Kidney tubule cell (primary cell): ENCODE measurements around the gene PGBD2.
"Not testable (repeated sequence)": the region's sequence is repeated elsewhere in the genome, so short reads cannot be mapped to it uniquely, and the experiment has no call there.

Source experiments
- DNase-seq: peaks from one replicate; pipeline ENCODE4 v3.0.0-alpha.2; 2018; ENCODE audit warnings: low spot score

The PGBD2 gene, protein sequence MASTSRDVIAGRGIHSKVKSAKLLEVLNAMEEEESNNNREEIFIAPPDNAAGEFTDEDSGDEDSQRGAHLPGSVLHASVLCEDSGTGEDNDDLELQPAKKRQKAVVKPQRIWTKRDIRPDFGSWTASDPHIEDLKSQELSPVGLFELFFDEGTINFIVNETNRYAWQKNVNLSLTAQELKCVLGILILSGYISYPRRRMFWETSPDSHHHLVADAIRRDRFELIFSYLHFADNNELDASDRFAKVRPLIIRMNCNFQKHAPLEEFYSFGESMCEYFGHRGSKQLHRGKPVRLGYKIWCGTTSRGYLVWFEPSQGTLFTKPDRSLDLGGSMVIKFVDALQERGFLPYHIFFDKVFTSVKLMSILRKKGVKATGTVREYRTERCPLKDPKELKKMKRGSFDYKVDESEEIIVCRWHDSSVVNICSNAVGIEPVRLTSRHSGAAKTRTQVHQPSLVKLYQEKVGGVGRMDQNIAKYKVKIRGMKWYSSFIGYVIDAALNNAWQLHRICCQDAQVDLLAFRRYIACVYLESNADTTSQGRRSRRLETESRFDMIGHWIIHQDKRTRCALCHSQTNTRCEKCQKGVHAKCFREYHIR

DNA sequence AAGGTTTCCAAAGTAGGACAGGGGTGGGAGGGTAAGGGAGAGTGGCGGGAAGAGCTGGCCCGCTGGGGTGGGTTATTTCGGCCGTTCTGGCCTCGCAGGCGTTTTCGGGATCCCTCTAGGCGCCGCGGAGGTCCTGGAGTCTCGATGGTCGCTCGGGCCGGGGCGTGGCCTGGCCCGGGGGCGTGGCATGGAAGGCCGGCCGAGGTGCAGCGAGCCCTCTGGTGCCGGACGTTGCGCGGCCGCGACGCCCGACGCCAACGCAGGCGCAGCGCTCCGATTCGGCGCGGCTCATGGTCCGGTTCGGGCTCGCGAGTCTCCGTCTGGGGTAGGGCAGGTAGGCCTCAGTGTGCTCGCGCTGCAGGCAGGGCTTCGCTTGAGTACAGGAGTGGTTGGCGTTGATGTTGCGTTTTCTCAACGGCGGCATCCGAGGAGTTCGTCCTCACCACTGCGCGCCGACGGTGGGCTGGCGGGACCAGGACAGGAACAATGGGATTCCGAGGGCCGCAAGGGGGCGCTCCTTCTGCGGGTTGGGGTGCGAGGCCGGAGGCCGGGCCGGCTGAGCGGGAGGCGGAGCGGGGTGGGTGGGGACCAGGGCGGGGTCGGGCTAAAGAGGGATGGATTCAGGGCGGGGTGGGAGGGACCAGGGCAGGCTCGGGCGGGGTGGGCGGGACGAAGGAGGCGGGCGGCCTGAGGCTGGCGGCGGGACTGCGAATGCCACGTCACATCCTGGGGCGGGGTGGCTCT is at the start of gene PGBD2:
TSS of gene PGBD2 (plus strand) at position 227 of the 744 bp plus-strand sequence. CDS start 7,628 bp downstream, outside the sequence.
- DNase-seq: peak; percentile 91

DNA sequence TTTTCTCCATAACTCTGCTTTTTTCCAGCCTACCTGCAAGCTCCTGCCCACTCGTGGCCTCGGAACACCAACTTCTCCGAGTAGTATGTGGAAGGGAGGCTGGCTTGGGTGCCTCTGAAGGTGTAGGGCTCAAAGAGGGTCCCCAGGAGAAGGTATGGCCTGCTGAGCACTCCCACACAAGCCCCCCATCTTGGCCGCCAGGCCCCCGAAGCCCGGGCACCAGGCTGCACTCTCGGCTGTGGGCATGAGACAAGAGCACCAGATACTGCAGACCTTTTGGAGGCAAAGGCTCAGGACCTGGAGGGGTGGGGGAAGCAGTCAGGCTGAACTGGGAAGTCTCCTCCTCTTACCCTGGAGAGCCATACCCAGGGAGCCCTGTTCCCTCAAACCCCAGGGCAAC is 48.8 kb upstream of the PGBD2 start:
- DNase-seq: no peak

DNA sequence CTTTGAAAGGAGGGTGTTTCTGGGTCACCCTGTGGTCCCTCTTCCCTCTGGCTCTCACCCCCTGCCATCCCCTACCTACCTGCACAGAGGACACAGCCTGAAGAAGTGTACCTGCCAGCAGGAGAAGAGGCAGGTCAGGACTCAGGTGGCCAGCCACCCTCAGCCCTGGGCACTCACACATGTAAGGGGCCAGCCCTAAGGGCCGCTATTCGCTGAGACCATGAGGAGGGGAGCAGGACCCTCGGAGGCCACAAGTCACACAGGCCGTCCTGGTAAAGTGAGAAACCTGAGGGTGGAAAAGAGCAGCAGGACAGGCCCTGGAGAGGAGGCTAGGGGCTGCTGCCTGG is 48.3 kb upstream of the PGBD2 start:
- DNase-seq: no peak

DNA sequence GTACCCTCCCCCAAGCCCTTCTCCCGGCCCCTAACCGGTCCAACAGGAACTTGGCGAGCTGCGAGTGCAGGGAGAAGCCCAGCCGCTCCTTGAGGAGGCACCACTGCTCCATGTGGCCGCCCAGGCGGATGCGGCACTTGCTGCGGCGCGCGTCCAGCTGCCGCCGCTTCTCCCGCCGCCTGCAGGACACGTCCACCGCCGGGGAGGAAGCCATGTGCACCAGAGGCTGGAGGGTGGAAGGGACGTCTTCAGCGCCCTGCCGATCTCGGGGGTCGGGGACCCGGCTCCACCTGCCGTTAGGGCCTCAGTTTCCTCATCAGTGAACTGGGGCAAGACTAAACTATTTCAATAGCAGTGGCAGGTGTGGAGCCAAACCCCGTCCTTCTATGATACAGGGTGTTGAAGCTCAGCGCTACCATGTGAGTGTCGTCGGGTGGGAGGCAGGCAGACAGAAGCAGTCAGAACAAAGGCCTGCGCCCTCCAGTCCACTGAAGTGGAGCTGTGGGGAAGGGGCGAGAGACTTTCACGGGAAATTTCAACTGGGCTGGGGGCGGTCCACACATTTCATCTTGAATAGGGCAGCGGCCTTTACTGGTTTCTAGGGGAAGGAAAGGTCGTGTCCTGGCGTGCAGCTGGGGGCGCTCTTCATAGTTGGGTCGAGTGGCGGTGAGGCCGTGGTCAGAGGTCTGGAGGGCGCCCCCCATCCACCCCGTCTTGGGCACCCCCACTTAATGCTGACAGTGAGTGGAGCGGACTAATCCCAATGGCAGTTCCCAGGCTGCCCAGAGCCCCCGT is 47.7 kb upstream of the PGBD2 start:
- DNase-seq: peak; percentile 78

DNA sequence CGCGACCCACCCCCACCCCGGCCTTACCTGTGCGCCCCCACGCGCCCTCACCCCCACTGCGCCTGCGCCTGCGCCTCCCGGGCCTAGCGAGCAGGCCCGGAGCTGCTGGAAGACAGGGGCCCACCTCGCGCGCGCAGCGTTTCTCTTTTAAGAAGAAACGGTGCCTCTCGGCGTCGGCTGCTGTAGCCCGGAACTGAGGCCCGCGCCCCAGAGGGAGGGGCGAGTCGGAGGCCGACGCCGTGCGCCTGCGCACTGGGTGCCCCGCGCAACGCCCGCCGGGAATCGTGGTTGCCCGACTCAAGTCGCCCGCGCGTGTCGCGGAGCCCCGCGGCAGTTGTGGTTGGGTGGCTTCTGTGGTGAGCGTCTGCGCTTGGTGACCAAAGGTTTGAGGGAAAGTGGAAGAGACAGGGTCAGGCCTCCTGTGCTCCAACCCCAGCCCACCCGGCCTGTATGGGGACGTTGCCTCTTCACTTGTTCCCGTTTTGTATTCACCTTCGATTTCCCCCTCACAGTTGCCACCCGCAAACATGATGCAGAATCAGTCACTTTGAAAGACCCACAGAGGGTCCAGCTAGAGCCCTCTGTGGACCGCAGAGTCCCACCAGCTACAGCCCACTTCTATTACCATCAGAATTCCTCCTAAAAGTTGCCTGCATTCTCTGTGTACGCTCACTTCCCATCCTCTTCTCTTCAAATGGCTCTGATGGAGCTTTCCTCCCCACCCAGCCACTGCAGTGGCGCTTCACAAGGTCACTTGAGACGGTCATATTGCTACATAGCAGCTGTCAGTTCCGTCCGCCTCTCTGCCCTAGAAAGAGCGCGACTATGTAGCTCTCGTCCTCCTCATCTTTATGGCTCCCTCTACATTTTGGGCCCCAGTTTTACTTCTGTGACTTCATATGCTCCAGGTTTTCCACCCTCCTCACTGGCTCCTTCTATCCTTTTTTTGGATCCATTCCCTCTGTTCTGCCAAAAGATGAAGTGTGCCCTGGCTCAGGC is 46.8 kb upstream of the PGBD2 start, which contains the start of gene ZNF692:
TSS of gene ZNF692 (minus strand) at position 195 of the 999 bp plus-strand sequence. CDS start 776 bp downstream, outside the sequence.
- DNase-seq: peak; percentile 98

DNA sequence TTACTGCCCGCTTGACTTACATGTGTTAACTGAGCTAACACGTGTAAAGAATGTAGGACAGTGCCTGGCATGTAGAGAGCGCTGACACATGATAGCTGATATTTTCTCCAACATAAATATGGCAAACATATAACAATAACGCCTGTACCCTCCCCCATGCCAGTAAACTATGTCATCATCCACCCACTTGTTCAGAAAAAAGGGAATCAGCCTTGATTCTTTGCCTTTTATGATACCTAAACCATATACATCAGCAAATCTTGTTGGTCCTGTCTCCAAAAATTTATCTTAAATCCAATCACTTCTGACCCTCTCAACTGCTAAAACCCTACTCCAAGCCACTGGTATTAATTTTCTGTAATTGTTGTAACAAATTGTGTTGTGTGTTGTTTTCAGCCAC is 46.0 kb upstream of the PGBD2 start:
- DNase-seq: no peak

DNA sequence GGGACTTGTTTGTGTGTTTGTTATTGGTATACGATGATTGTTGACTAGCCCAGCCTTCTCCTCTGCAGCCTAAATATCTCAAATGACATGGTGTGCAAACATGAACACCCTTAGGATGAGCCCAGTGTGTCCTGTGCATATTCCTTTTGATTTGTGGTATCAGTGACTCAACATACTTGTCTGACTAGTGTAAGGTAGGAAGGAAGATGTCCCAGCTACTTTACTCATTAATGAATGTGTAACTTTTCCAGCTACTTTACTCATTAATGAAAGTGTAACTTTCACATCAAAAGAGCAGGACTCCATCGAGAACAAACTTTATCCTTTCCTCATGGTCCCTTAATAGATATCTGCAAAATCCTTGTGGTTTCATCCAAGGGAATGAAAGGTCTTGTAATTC is 44.4 kb upstream of the PGBD2 start:
- DNase-seq: peak; percentile 83

DNA sequence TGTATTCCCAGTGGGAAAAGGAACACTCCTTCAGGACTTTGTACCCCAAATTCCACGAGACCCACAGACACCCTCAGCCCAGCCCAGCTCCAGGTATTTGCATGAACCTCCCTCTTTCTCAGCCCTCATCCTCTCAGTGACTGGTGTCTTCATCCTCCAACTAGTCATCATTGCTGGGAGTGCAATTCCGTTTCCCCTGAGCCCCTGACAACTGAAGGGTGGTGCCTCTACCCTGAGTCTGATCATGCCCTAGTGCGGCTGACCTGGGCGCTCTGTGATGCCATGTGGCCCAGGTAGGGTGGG is 43.4 kb upstream of the PGBD2 start:
- DNase-seq: no peak

DNA sequence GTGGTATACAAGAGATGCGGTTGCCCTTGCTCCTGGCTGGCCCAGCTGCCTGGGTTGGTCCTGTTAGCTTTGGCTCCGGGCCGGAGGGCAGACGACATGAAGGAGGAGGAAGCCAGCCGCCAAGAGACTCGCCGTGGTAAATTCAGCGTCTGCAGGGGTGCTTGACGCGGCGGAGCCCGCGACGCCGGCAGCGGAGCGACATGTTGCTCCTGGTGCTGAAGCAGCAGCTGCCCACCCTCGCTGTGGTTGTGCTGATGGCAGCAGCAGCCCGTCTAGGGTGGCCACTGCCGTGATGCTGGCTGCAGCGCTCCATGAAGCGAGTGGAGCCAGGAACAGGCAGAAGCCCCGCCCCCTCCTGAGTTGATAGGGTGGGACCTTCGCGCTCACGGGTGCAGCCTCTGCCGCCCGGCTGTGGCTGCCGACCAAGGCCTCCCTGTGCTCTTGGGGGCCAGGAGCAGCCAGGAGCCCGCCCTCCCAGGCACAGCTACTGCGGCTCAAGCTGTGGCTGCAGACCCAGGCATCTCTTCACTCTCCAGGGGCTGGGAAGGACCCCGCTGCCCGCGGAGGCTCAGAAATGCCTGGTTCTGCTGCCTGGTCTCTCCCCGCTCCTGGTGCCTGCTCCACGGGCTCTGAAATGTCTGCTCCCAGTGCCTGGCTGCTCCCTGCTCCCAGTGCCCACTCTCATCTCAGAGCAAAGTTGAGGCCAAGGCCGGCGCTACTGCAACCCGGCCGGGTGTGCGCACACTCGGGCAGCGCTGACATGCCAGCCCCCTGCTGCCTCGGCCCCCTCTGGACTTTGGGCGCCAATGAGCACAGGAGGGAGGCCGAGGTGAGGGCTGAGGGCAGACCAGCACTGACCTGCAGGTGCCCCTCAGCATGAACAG is 42.8 kb upstream of the PGBD2 start:
- DNase-seq: peak; percentile 71

DNA sequence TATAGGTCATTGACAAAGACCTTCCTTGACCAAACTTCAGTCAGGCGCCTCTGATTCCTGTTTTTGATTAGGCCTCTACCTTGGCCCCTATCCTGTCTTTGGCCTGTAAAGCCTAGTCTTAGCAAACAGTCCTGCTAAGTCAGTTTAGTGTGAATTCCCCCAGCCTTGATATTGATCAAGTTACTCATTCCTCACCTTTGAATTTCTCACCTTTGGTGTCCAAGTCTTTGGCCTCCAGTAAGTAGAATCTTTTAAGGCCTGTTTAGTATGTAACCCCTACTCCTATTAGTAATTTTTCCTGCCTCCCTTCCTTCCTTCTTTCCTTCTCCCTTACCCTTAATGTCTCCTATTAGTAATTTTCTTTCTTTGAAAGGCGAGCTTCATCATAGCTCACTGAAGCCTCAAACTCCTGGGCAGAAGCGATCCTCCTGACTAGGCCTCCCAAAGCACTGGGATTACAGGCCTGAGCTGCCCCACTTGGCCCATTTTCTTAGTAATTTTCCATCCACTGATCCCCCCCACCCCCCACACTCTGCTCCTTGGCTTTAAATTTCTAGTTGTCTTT is 34.1 kb upstream of the PGBD2 start:
- DNase-seq: no peak

DNA sequence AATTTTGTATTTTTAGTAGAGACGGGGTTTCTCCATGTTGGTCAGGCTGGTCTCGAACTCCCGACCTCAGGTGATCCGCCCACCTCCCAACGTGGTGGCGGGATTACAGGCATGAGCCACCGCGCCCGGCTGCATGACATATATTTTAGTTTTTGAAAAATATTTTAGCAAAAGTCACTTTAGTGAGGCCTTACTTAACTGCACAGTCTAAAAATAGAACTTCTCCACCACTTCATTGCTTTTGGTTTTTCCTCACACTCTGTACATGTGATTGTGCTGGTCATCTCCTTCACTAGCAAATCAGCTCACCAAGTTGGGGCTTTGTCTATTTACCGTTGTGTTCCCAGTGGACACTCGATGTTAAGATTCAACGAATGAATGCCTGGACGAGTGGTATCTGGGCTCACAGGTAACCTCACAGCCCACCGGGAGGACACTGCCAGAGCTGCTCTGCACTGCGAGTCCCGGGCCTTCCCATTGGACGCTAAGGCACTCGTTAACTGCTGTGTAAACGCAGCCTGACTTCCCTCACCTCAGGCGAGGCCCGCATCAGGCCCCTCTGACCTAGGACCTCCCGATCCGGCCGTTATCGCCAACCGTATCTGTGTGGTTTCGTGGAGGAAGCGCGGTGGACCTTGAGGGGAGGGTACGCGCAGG is 33.2 kb upstream of the PGBD2 start:
- DNase-seq: peak; percentile 82

DNA sequence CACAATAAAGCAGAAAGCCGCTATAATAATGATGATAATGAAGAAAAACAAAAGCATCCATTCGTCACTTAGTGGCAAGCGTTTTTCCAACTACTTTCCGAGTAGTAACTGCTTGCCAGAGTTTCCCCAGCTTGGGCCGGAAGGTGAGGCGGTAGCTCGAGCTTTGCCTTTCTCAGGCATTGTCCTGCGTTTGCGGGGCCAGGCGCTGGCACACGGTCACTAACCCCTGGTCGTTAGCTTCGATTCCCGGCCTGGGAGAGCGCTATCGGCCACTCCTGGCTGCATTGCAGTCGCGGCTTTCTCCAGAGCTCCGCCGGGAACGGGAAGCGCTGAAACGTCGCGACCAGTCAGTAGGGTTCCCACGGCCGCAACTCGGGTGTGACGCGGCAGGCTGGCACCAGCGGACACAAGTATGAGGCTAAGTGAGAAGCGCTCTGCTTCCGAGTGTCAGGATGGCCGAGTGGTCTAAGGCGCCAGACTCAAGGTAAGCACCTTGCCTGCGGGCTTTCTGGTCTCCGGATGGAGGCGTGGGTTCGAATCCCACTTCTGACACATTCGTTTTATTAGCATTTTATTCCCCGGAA is 32.5 kb upstream of the PGBD2 start:
- peak; percentile 96 for DNase-seq

DNA sequence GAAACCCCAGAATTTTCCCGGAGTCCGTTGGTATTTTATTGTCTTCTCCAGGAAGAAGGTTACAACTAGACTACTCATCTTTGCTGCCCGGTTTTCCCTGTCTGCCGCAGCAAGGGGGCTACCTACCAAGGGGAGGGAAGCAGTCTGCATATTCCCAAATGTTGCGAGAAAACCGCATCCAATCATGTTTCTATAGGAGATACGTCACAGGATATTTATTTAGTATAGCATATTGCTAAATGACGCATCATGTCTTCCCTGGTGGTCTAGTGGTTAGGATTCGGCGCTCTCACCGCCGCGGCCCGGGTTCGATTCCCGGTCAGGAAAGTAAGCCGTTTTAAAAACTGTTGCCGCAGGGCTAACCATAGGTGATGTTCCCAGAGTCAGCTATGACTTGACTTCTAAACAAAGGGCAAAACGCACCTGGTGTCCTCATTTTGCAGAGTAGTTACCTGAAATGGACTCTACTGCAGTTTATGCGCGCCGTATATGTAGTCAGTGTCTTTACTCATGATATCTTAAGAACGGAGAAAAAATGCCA is 32.0 kb upstream of the PGBD2 start:
- peak; percentile 92 for DNase-seq

DNA sequence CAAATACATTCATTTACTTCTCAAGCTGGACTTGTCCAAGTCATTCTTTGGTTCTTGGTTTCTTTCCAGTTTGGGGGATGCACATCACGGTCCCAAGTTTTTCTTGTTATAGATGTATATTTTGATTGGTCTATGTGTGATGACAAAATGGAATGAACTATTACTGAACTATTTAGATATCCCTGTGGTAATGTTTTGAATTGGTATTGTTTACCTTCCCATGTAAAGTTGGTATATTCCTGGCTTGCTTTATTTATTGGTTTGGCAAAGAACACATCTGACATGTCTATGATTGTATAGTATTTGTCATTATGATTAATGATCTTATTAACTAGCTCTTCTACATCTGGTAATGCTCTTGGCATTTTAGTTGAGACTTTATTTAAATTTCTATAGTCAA is 24.8 kb upstream of the PGBD2 start:
- DNase-seq: no peak

DNA sequence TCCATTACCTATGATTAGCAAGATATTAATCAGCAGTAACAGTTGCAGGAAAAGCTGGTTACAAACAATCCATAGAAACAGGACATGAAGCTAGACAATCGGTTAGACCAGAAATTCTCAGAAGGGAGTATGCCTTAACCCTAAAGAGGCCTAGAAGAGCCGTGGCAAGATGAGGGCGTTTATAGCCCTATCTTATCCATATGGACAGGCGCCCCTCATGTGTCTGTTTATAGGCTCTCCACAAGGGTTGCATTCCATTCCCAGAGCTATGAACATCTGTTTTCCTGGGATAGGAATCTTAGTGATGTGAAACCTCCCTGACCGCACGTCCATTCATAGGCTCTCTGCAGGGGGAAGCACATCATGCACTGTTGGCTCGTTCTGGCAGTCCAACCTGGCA is 23.6 kb upstream of the PGBD2 start:
- DNase-seq: not testable (repeated sequence)

DNA sequence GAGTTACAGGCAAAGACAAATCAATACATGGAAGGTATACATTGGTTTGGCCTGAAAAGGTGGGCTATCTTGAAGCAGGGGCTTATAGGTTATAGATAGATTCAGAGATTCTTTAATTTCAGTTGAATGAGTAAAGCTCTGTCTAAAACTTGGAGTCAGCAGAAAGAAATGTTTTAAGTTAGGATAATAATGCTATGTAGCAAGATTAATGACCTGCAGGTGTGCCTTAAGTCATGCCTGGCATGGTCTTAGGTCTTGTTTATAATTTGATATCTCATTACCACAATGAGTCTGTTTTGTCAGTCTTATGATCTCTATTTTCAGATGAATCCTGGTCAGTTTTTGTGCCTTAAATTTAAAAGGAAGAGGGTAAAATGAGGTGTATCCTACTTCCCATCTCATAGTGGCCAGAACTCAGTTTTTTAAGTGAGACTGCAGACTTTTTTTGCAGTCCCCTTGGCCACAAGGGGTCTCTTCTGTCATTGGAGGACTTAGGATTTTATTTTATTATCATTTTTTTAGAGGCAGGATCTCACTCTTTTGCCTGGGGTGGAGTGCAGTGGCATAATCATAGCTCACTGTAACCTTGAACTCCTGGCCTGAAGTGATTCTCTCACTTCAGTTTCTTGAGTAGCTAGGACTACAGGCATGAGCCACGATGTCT is 21.3 kb upstream of the PGBD2 start:
- no peak for DNase-seq

DNA sequence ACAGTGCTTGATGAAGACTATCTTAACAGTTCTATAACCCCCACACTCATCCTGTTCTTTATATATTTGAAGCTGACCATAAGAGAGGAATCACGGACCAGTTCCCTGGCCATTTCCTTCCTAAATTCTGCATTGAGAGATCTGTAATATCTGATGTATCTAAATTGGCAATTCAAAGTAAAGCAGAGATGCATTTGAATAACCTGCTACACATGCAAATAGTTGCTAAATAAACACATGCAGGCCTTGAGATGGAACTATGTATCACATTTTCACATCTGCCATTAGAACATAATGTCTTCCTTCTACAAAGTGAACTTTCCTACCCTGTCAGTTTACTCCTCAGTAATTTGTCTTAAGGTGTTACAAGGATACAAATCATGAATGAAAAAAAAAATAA is 20.4 kb upstream of the PGBD2 start:
- no peak for DNase-seq
